Panc1 (cell line): Measurements from ENCODE around the gene AADACL3. TPM values are rescaled to one million over a fixed set of nuclear protein-coding genes. Genes with fewer than 3 reads are reported as not detected.

Experiments used
- ATAC-seq: fragments of 200-7000 bp; cut with Tn5 transposase; 2 replicates; pipeline ENCODE4 v1.9.1; 2020; ENCODE audit warnings: mild to moderate bottlenecking, moderate library complexity
- BruUV-seq: library from RNA; stranded (reverse); fragments of 400-500 nt; replicated peaks from 2 replicates; lab custom pipeline; 2021; lab: Mats Ljungman, UMichigan
- CTCF ChIA-PET: fragments of 300-600 bp; sonication (Branson Sonifier 250); formaldehyde crosslinking; loops from one replicate; lab custom pipeline; 2022; ENCODE audit warnings: antibody characterized with exemption; lab: Charles Lee
- POLR2A ChIA-PET: fragments of 300-600 bp; sonication (Branson Sonifier 250); formaldehyde crosslinking; loops from one replicate; lab custom pipeline; 2022; ENCODE audit warnings: antibody characterized with exemption; lab: Charles Lee
- DNase-seq: peaks from one replicate; pipeline ENCODE4 v3.0.0-alpha.2; 2010; ENCODE audit warnings: low read depth, low spot score
- H3K27ac ChIP-seq: 2 replicates; pipeline ENCODE4 v1.5.1; 2011; ENCODE audit warnings: mild to moderate bottlenecking, low read length, inconsistent platforms
- H3K27me3 ChIP-seq: fragments of 200-500 bp; sonication (Bioruptor generic); 2 replicates; pipeline ENCODE4 v1.6.0; 2014; ENCODE audit warnings: low read length, inconsistent platforms; ENCODE audit not compliant: control insufficient read depth, insufficient read depth
- H3K36me3 ChIP-seq: fragments of 200-500 bp; sonication (Bioruptor generic); 2 replicates; pipeline ENCODE4 v1.5.1; 2014; ENCODE audit warnings: inconsistent platforms, mild to moderate bottlenecking, low read length, moderate library complexity; ENCODE audit not compliant: control insufficient read depth, insufficient read depth
- H3K4me1 ChIP-seq: 2 replicates; pipeline ENCODE4 v1.5.1; 2011; ENCODE audit warnings: inconsistent platforms, mild to moderate bottlenecking, low read length, moderate library complexity; ENCODE audit not compliant: control insufficient read depth, insufficient read depth
- H3K4me3 ChIP-seq, 2 experiments: 2 replicates each; pipeline ENCODE4 v1.5.1; 2011 to 2012; ENCODE audit warnings: low read depth in 2 of 2, low read length in 2 of 2, mild to moderate bottlenecking in 2 of 2, inconsistent platforms in 1 of 2, moderate library complexity in 1 of 2
- H3K9me3 ChIP-seq: fragments of 200-500 bp; sonication (Bioruptor generic); 2 replicates; pipeline ENCODE4 v1.5.1; 2014; ENCODE audit warnings: low read depth, mild to moderate bottlenecking, inconsistent platforms, low read length, moderate library complexity; ENCODE audit not compliant: control insufficient read depth, insufficient read depth
- CTCF ChIP-seq: fragments of 450-650 bp; IDR thresholded peaks from 2 replicates; pipeline ENCODE4 v1.5.1; 2017; ENCODE audit warnings: mild to moderate bottlenecking
- POLR2AphosphoS5 ChIP-seq: IDR thresholded peaks from 2 replicates; pipeline ENCODE4 v1.6.1; 2012; ENCODE audit warnings: mild to moderate bottlenecking, low read depth, low read length, moderate library complexity
- REST ChIP-seq, 2 experiments: IDR thresholded peaks; 2 replicates each; pipeline ENCODE4 v1.6.1; 2011 to 2012; ENCODE audit warnings: low read depth in 2 of 2, control low read depth in 1 of 2, low read length in 1 of 2, mild to moderate bottlenecking in 1 of 2, moderate library complexity in 1 of 2; ENCODE audit not compliant: insufficient read depth in 1 of 2
- SIN3A ChIP-seq: IDR thresholded peaks from 2 replicates; pipeline ENCODE4 v1.6.1; 2012; ENCODE audit warnings: low read depth, mild to moderate bottlenecking, low read length, moderate library complexity, borderline replicate concordance; ENCODE audit not compliant: insufficient read depth
- TCF7L2 ChIP-seq: IDR thresholded peaks from 2 replicates; pipeline ENCODE4 v1.6.1; 2011; ENCODE audit warnings: mild to moderate bottlenecking, low read depth, low read length, inconsistent platforms
- in situ Hi-C: cut with HindIII; loops from 2 replicates; pipeline ENCODE4 v1.10.0; 2016; ENCODE audit warnings: low sequenced_read_pairs, low pct_unique_long_range_greater_than_20kb
- intact Hi-C: fragments of 100-400 bp; cut with micrococcal nuclease; formaldehyde crosslinking; loops from one replicate; pipeline ENCODE4 v1.10.0; 2022; ENCODE audit not compliant: unreplicated experiment
- total RNA-seq: library from RNA; stranded (reverse); gene quantifications from one replicate; pipeline ENCODE4 v1.2.1, GENCODE V29; 2021; ENCODE audit not compliant: unreplicated experiment

Gene AADACL3
- total RNA-seq, 1 experiment from 2014 or later, result not detected

- no TSS peak for BruUV-seq
- H3K4me3 ChIP-seq, result no peak within 1 kb of the TSS
- no peaks in the 10 kb centered on the region for H3K36me3 ChIP-seq
- H3K4me1 ChIP-seq, result no peaks in the 10 kb centered on the region
- DNase-seq (no peak), ATAC-seq (no peak)
- TF ChIP-seq REST (IDR thresholded peaks at IDR 0.05; ENCODE audit: insufficient read depth in 1 of 2, low read depth in 2 of 2, low read length in 1 of 2) (no peak), TCF7L2 (no peak), SIN3A (no peak), POLR2AphosphoS5 (no peak), CTCF (no peak)
- intact Hi-C loops (no loop called here), in situ Hi-C loops (no loop called here)
- H3K27me3 ChIP-seq, result peaks cover 2% of the 10 kb centered on the region; the same call in 1 of the 2 replicates
- CTCF ChIA-PET, result no interaction called here
- no peak within 1 kb of the TSS for H3K27ac ChIP-seq
- POLR2A ChIA-PET, result no interaction called here
- no peaks in the 10 kb centered on the region for H3K9me3 ChIP-seq
Observed at GRCh38 chr1:12773438-12773837, 57.5 kb downstream of the AADACL3 start, which contains the start of gene PRAMEF12. TSS of gene PRAMEF12 (plus strand) at chr1:12773738. CDS start at chr1:12774868, 1,130 bp downstream.

GRCh38 chr1:12774801-12775345 is 59.0 kb downstream of the AADACL3 start:
- no TSS peak for BruUV-seq
- peaks cover 2% of the 10 kb centered on the region; the same call in 1 of the 2 replicates for H3K27me3 ChIP-seq
- no peak overlapping the region for H3K4me3 ChIP-seq
- intact Hi-C loops (no loop called here), in situ Hi-C loops (no loop called here)
- no peaks in the 10 kb centered on the region for H3K36me3 ChIP-seq
- no peaks in the 10 kb centered on the region for H3K4me1 ChIP-seq
- no peak for TF ChIP-seq CTCF
- POLR2A ChIA-PET, result no interaction called here
- CTCF ChIA-PET, result no interaction called here
- ATAC-seq (no peak), DNase-seq (no peak)
- H3K9me3 ChIP-seq, result no peaks in the 10 kb centered on the region
- no peak overlapping the region for H3K27ac ChIP-seq
